OCI-LY1 (cell line): Measurements from ENCODE around the gene VMP1.

Source experiments
- H2AFZ ChIP-seq: fragments of 200-600 bp; sonication (generic), shearing (Covaris generic); 2 replicates; pipeline ENCODE4 v1.6.0; 2014; ENCODE audit warnings: antibody characterized with exemption, mild to moderate bottlenecking, low read length
- H3F3A ChIP-seq: fragments of 200-600 bp; sonication (generic), shearing (Covaris generic); 2 replicates; pipeline ENCODE4 v1.6.0; 2014; ENCODE audit warnings: mild to moderate bottlenecking, antibody characterized with exemption, low read length, moderate library complexity; ENCODE audit not compliant: insufficient read depth
- H3K27ac ChIP-seq: fragments of 200-600 bp; sonication (generic); 2 replicates; pipeline ENCODE4 v1.5.1; 2014; ENCODE audit warnings: low read length, mixed run types, mild to moderate bottlenecking, low read depth; ENCODE audit not compliant: poor library complexity, severe bottlenecking
- H3K27me3 ChIP-seq: fragments of 200-600 bp; sonication (generic); 2 replicates; pipeline ENCODE4 v1.6.0; 2014; ENCODE audit warnings: antibody characterized with exemption, mild to moderate bottlenecking, low read length, moderate library complexity; ENCODE audit not compliant: insufficient read depth
- H3K36me3 ChIP-seq: fragments of 200-600 bp; sonication (generic); 2 replicates; pipeline ENCODE4 v1.6.1; 2014; ENCODE audit warnings: mild to moderate bottlenecking, antibody characterized with exemption, low read length, moderate library complexity, mixed read lengths; ENCODE audit not compliant: insufficient read depth
- H3K4me1 ChIP-seq: fragments of 200-600 bp; sonication (generic); 2 replicates; pipeline ENCODE4 v1.5.1; 2014; ENCODE audit warnings: mild to moderate bottlenecking, low read length, moderate library complexity; ENCODE audit not compliant: insufficient read depth, severe bottlenecking
- H3K4me2 ChIP-seq: fragments of 200-600 bp; sonication (generic), shearing (Covaris generic); 2 replicates; pipeline ENCODE4 v1.6.1; 2014; ENCODE audit warnings: low read length
- H3K4me3 ChIP-seq: fragments of 200-600 bp; sonication (generic); 2 replicates; pipeline ENCODE4 v1.5.1; 2014; ENCODE audit warnings: low read length, low read depth, mild to moderate bottlenecking, mixed read lengths; ENCODE audit not compliant: poor library complexity, severe bottlenecking
- H3K79me2 ChIP-seq: fragments of 200-600 bp; shearing (Covaris generic); 2 replicates; pipeline ENCODE4 v1.6.1; 2016; ENCODE audit warnings: mixed run types, low read length, mixed read lengths; ENCODE audit not compliant: insufficient read depth
- H3K9ac ChIP-seq: fragments of 200-600 bp; sonication (generic), shearing (Covaris generic); 2 replicates; pipeline ENCODE4 v1.6.1; 2014; ENCODE audit warnings: mild to moderate bottlenecking, low read length, mixed read lengths
- H3K9me2 ChIP-seq: fragments of 200-600 bp; sonication (generic), shearing (Covaris generic); 2 replicates; pipeline ENCODE4 v1.6.1; 2014; ENCODE audit warnings: low read depth, mild to moderate bottlenecking, low read length, mixed read lengths
- H3K9me3 ChIP-seq: fragments of 200-600 bp; shearing (Covaris generic); 2 replicates; pipeline ENCODE4 v1.6.1; 2014; ENCODE audit warnings: low read length, mixed read lengths
- H4K20me1 ChIP-seq: fragments of 200-600 bp; sonication (generic), shearing (Covaris generic); 2 replicates; pipeline ENCODE4 v1.6.0; 2016; ENCODE audit warnings: mild to moderate bottlenecking, low read length; ENCODE audit not compliant: insufficient read depth
- CTCF ChIP-seq: fragments of 200-600 bp; sonication (generic), shearing (Covaris generic); IDR thresholded peaks from 2 replicates; pipeline ENCODE4 v1.5.1; 2017; ENCODE audit warnings: mild to moderate bottlenecking, antibody characterized with exemption, low read length, moderate library complexity, mixed read lengths
- EZH2 ChIP-seq: fragments of 200-600 bp; sonication (generic), shearing (Covaris generic); IDR thresholded peaks from 2 replicates; pipeline ENCODE4 v1.8.0; 2017; ENCODE audit warnings: borderline replicate concordance, mixed run types, mild to moderate bottlenecking, antibody characterized with exemption, low read length, moderate library complexity, mixed read lengths

The VMP1 gene

GRCh38 chr17:59695945-59696681, 11.3 kb upstream of the VMP1 start:
- no peak overlapping the region for H3K9ac ChIP-seq
- H3K4me2 ChIP-seq = no peak overlapping the region
- no peak for TF ChIP-seq EZH2
- TF ChIP-seq CTCF = no peak
- no peaks in the 10 kb centered on the region for H3K9me3 ChIP-seq
- peaks cover 94% of the 10 kb centered on the region for H3K36me3 ChIP-seq
- 0 out of 2 replicates have a peak, but pooled peaks cover 3% of the 10 kb centered on the region for H4K20me1 ChIP-seq
- no peak overlapping the region for H3K4me3 ChIP-seq
- H3K9me2 ChIP-seq = no peaks in the 10 kb centered on the region
- peaks cover 3% of the 10 kb centered on the region for H3K4me1 ChIP-seq
- no peak overlapping the region for H3K27ac ChIP-seq
- no peak overlapping the region for H2AFZ ChIP-seq
- H3F3A ChIP-seq = 0 out of 2 replicates have a peak, but pooled peaks cover 5% of the 10 kb centered on the region
- peaks cover 56% of the 10 kb centered on the region for H3K79me2 ChIP-seq
- no peaks in the 10 kb centered on the region for H3K27me3 ChIP-seq

GRCh38 chr17:59696682-59697277, 10.7 kb upstream of the VMP1 start:
- H3F3A ChIP-seq = 0 out of 2 replicates have a peak, but pooled peaks cover 5% of the 10 kb centered on the region

GRCh38 chr17:59698143-59698542, 9.3 kb upstream of the VMP1 start:
- Histone ChIP-seq H3K36me3 (peaks cover 95% of the 10 kb centered on the region), H3K79me2 (peaks cover 77% of the 10 kb centered on the region)

More at GRCh38 chr17:59696682-59697277, 10.7 kb upstream of the VMP1 start:
- H3K4me1 ChIP-seq = peaks cover 3% of the 10 kb centered on the region
- no peak overlapping the region for H3K4me2 ChIP-seq
- no peak overlapping the region for H3K4me3 ChIP-seq
- H3K27me3 ChIP-seq = no peaks in the 10 kb centered on the region
- H3K9me3 ChIP-seq = no peaks in the 10 kb centered on the region
- H3K9ac ChIP-seq = no peak overlapping the region
- TF ChIP-seq EZH2 (no peak), CTCF (no peak)
- peaks cover 63% of the 10 kb centered on the region for H3K79me2 ChIP-seq
- H3K9me2 ChIP-seq = no peaks in the 10 kb centered on the region
- no peak overlapping the region for H3K27ac ChIP-seq
- H4K20me1 ChIP-seq = 0 out of 2 replicates have a peak, but pooled peaks cover 3% of the 10 kb centered on the region
- peaks cover 94% of the 10 kb centered on the region for H3K36me3 ChIP-seq
- H2AFZ ChIP-seq = no peak overlapping the region

More at GRCh38 chr17:59698143-59698542, 9.3 kb upstream of the VMP1 start:
- no peak overlapping the region for H2AFZ ChIP-seq
- no peak overlapping the region for H3K4me2 ChIP-seq
- no peaks in the 10 kb centered on the region for H3K9me3 ChIP-seq
- no peak overlapping the region for H3K27ac ChIP-seq
- H3K9ac ChIP-seq = no peak overlapping the region
- H4K20me1 ChIP-seq = 0 out of 2 replicates have a peak, but pooled peaks cover 6% of the 10 kb centered on the region
- H3K4me1 ChIP-seq = peaks cover 3% of the 10 kb centered on the region
- TF ChIP-seq CTCF (no peak), EZH2 (no peak)
- H3K27me3 ChIP-seq = no peaks in the 10 kb centered on the region
- H3K4me3 ChIP-seq = no peak overlapping the region
- H3F3A ChIP-seq = 0 out of 2 replicates have a peak, but pooled peaks cover 5% of the 10 kb centered on the region
- H3K9me2 ChIP-seq = no peaks in the 10 kb centered on the region
